ENCODE results near the gene FJX1. TPM values are rescaled to one million over a fixed set of nuclear protein-coding genes. Genes with fewer than 3 reads are reported as not detected.
"Not testable (repeated sequence)": the region's sequence is repeated elsewhere in the genome, so short reads cannot be mapped to it uniquely, and the experiment has no call there.

The FJX1 gene
- total RNA-seq, 2 experiments from 2014 or later = 0.11 to 0.39 TPM

GRCh38 chr11:35641964-35642363 lies 23.7 kb downstream of the FJX1 start:
- CTCF ChIA-PET = no interaction called here
- POLR2A ChIA-PET = no interaction called here
- ATAC-seq (no peak), DNase-seq (no peak)
- H3K27me3 Mint-ChIP-seq (ENCODE audit: low read depth) = peaks cover 15% of the 10 kb centered on the region
- no peaks in the 10 kb centered on the region for H3K4me1 Mint-ChIP-seq (ENCODE audit: low read depth)
- no peak overlapping the region for H3K27ac Mint-ChIP-seq
- H3K36me3 Mint-ChIP-seq (ENCODE audit: low read depth) = no peaks in the 10 kb centered on the region
- no peak overlapping the region for H3K4me3 Mint-ChIP-seq
- H3K9me3 Mint-ChIP-seq (ENCODE audit: insufficient read depth) = no peaks in the 10 kb centered on the region

GRCh38 chr11:35647421-35648093 lies 29.3 kb downstream of the FJX1 start:
- no peak for ATAC-seq
- H3K27me3 Mint-ChIP-seq (ENCODE audit: low read depth) = peaks cover 14% of the 10 kb centered on the region
- POLR2A ChIA-PET = interaction anchor here (0.6 kb wide), 1 partner anchor 10 kb away, joined by 4 read pairs; no protein-coding TSS in a partner anchor

GRCh38 chr11:35650006-35650405 lies 31.7 kb downstream of the FJX1 start:
- peaks cover 23% of the 10 kb centered on the region for H3K27me3 Mint-ChIP-seq (ENCODE audit: low read depth)
- H3K36me3 Mint-ChIP-seq (ENCODE audit: low read depth) = no peaks in the 10 kb centered on the region
- DNase-seq (no peak), ATAC-seq (no peak)
- no peaks in the 10 kb centered on the region for H3K4me1 Mint-ChIP-seq (ENCODE audit: low read depth)
- POLR2A ChIA-PET = no interaction called here
- H3K4me3 Mint-ChIP-seq = no peak overlapping the region
- no peaks in the 10 kb centered on the region for H3K9me3 Mint-ChIP-seq (ENCODE audit: insufficient read depth)
- no peak overlapping the region for H3K27ac Mint-ChIP-seq
- CTCF ChIA-PET = no interaction called here

More at GRCh38 chr11:35647421-35648093, 29.3 kb downstream of the FJX1 start:
- H3K27ac Mint-ChIP-seq = no peak overlapping the region
- no peak overlapping the region for H3K4me3 Mint-ChIP-seq
- no peaks in the 10 kb centered on the region for H3K4me1 Mint-ChIP-seq (ENCODE audit: low read depth)
- DNase-seq = no peak
- no peaks in the 10 kb centered on the region for H3K9me3 Mint-ChIP-seq (ENCODE audit: insufficient read depth)
- H3K36me3 Mint-ChIP-seq (ENCODE audit: low read depth) = no peaks in the 10 kb centered on the region
- CTCF ChIA-PET = interaction anchor here (1.3 kb wide), 1 partner anchor 156 kb away, joined by 3 read pairs; no protein-coding TSS in a partner anchor

- ChIA-PET CTCF (no interaction called here), POLR2A (no interaction called here)
- DNase-seq (no peak), ATAC-seq (no peak)
- Mint-ChIP-seq H3K9me3 (ENCODE audit: insufficient read depth) (no peaks in the 10 kb centered on the region), H3K36me3 (ENCODE audit: low read depth) (no peaks in the 10 kb centered on the region), H3K27ac (no peak overlapping the region), H3K4me1 (ENCODE audit: low read depth) (no peaks in the 10 kb centered on the region), H3K4me3 (no peak overlapping the region), H3K27me3 (ENCODE audit: low read depth) (peaks cover 22% of the 10 kb centered on the region)
These were observed 32.2 kb downstream of the FJX1 start for GRCh38 chr11:35650467-35650866.

GRCh38 chr11:35651263-35651662 lies 33.0 kb downstream of the FJX1 start:
- ChIA-PET POLR2A (no interaction called here), CTCF (interaction anchor here (1.4 kb wide), 1 partner anchor 35 kb away, joined by 3 read pairs; no protein-coding TSS in a partner anchor)
- Mint-ChIP-seq H3K4me3 (no peak overlapping the region), H3K27me3 (ENCODE audit: low read depth) (peaks cover 25% of the 10 kb centered on the region), H3K4me1 (ENCODE audit: low read depth) (no peaks in the 10 kb centered on the region), H3K36me3 (ENCODE audit: low read depth) (no peaks in the 10 kb centered on the region), H3K27ac (no peak overlapping the region), H3K9me3 (ENCODE audit: insufficient read depth) (no peaks in the 10 kb centered on the region)
- DNase-seq (no peak), ATAC-seq (no peak)

- H3K27ac Mint-ChIP-seq; H3K9me3 Mint-ChIP-seq (ENCODE audit: insufficient read depth); CTCF ChIA-PET; H3K36me3 Mint-ChIP-seq (ENCODE audit: low read depth); H3K4me1 Mint-ChIP-seq (ENCODE audit: low read depth); ATAC-seq; POLR2A ChIA-PET; H3K4me3 Mint-ChIP-seq; DNase-seq: not testable (repeated sequence)
- peaks cover 29% of the 10 kb centered on the region for H3K27me3 Mint-ChIP-seq (ENCODE audit: low read depth)
These were observed 34.5 kb downstream of the FJX1 start for GRCh38 chr11:35652786-35653185.

GRCh38 chr11:35654711-35655110 lies 36.5 kb downstream of the FJX1 start:
- DNase-seq = no peak

GRCh38 chr11:35655254-35655653 lies 37.0 kb downstream of the FJX1 start:
- Mint-ChIP-seq H3K36me3 (ENCODE audit: low read depth) (no peaks in the 10 kb centered on the region), H3K9me3 (ENCODE audit: insufficient read depth) (no peaks in the 10 kb centered on the region), H3K27ac (no peak overlapping the region), H3K4me1 (ENCODE audit: low read depth) (no peaks in the 10 kb centered on the region), H3K27me3 (ENCODE audit: low read depth) (peaks cover 31% of the 10 kb centered on the region), H3K4me3 (no peak overlapping the region)
- ChIA-PET POLR2A (no interaction called here), CTCF (no interaction called here)
- ATAC-seq (no peak), DNase-seq (no peak)

More at GRCh38 chr11:35654711-35655110, 36.5 kb downstream of the FJX1 start:
- no peaks in the 10 kb centered on the region for H3K4me1 Mint-ChIP-seq (ENCODE audit: low read depth)
- no peak overlapping the region for H3K27ac Mint-ChIP-seq
- H3K9me3 Mint-ChIP-seq (ENCODE audit: insufficient read depth) = no peaks in the 10 kb centered on the region
- ATAC-seq = no peak
- H3K4me3 Mint-ChIP-seq = no peak overlapping the region
- POLR2A ChIA-PET = no interaction called here
- CTCF ChIA-PET = no interaction called here
- H3K27me3 Mint-ChIP-seq (ENCODE audit: low read depth) = peaks cover 31% of the 10 kb centered on the region
- no peaks in the 10 kb centered on the region for H3K36me3 Mint-ChIP-seq (ENCODE audit: low read depth)

GRCh38 chr11:35655856-35656255 lies 37.6 kb downstream of the FJX1 start:
- no peak for ATAC-seq
- H3K27me3 Mint-ChIP-seq (ENCODE audit: low read depth) = peaks cover 29% of the 10 kb centered on the region
- POLR2A ChIA-PET = no interaction called here
- no peak overlapping the region for H3K27ac Mint-ChIP-seq
- no peaks in the 10 kb centered on the region for H3K36me3 Mint-ChIP-seq (ENCODE audit: low read depth)
- no peaks in the 10 kb centered on the region for H3K9me3 Mint-ChIP-seq (ENCODE audit: insufficient read depth)
- CTCF ChIA-PET = no interaction called here
- H3K4me3 Mint-ChIP-seq = no peak overlapping the region
- no peaks in the 10 kb centered on the region for H3K4me1 Mint-ChIP-seq (ENCODE audit: low read depth)
- no peak for DNase-seq

GRCh38 chr11:35658020-35658948 lies 40.0 kb downstream of the FJX1 start:
- peaks cover 15% of the 10 kb centered on the region for H3K4me1 Mint-ChIP-seq (ENCODE audit: low read depth)
- no peak for ATAC-seq
- no peak overlapping the region for H3K27ac Mint-ChIP-seq
- peaks cover 4% of the 10 kb centered on the region for H3K36me3 Mint-ChIP-seq (ENCODE audit: low read depth)
- ChIA-PET CTCF (interaction anchor here (1.6 kb wide), 1 partner anchor 164 kb away, joined by 7 read pairs; no protein-coding TSS in a partner anchor), POLR2A (no interaction called here)
- DNase-seq = no peak
- H3K27me3 Mint-ChIP-seq (ENCODE audit: low read depth) = peaks cover 23% of the 10 kb centered on the region
- no peak overlapping the region for H3K4me3 Mint-ChIP-seq
- H3K9me3 Mint-ChIP-seq (ENCODE audit: insufficient read depth) = peaks cover 4% of the 10 kb centered on the region

GRCh38 chr11:35661534-35661933 lies 43.3 kb downstream of the FJX1 start:
- peaks cover 40% of the 10 kb centered on the region for H3K4me1 Mint-ChIP-seq (ENCODE audit: low read depth)
- CTCF ChIA-PET = no interaction called here
- no peak for ATAC-seq
- no peak for DNase-seq
- H3K27ac Mint-ChIP-seq = no peak overlapping the region
- H3K27me3 Mint-ChIP-seq (ENCODE audit: low read depth) = peaks cover 12% of the 10 kb centered on the region
- H3K9me3 Mint-ChIP-seq (ENCODE audit: insufficient read depth) = peaks cover 29% of the 10 kb centered on the region
- peaks cover 30% of the 10 kb centered on the region for H3K36me3 Mint-ChIP-seq (ENCODE audit: low read depth)
- POLR2A ChIA-PET = no interaction called here
- no peak overlapping the region for H3K4me3 Mint-ChIP-seq

GRCh38 chr11:35662061-35662648 lies 43.9 kb downstream of the FJX1 start:
- DNase-seq = peak; percentile 32

More at GRCh38 chr11:35662061-35662648, 43.9 kb downstream of the FJX1 start:
- peak; percentile 42 for ATAC-seq
- Mint-ChIP-seq H3K27me3 (ENCODE audit: low read depth) (peaks cover 9% of the 10 kb centered on the region), H3K4me1 (ENCODE audit: low read depth) (peaks cover 40% of the 10 kb centered on the region), H3K4me3 (peak overlapping the region; percentile 89), H3K27ac (peak overlapping the region; percentile 95), H3K36me3 (ENCODE audit: low read depth) (peaks cover 32% of the 10 kb centered on the region), H3K9me3 (ENCODE audit: insufficient read depth) (peaks cover 34% of the 10 kb centered on the region)
- CTCF ChIA-PET = no interaction called here
- POLR2A ChIA-PET = no interaction called here

All from activated CD8-positive, alpha-beta T cell treated with anti-CD3 and anti-CD28 coated beads, Interleukin-2, amount 10 ng/mL, durations not matched to agents 7 days and 5 days (primary cell).